Cardiac fibroblast (primary cell): ENCODE data around the gene DNAH7.

Source experiments
- DNase-seq, 2 donors: peaks; one replicate each; pipeline versions ENCODE4 v3.0.0 to v3.0.0-alpha.2; 2010; ENCODE audit warnings: low read depth in 2 of 2
- H3K4me3 ChIP-seq, 2 donors: replicated peaks in 1 of 2; 1 replicate in 1 of 2; 2 replicates in 1 of 2; pipeline ENCODE4 v1.5.1; 2011; ENCODE audit warnings: low read depth in 2 of 2, low read length in 2 of 2, mild to moderate bottlenecking in 2 of 2, moderate library complexity in 1 of 2
- CTCF ChIP-seq: IDR thresholded peaks from one replicate; pipeline ENCODE4 v1.5.1; 2011; ENCODE audit warnings: low read depth, mild to moderate bottlenecking, low read length, inconsistent platforms

Gene DNAH7

GRCh38 chr2:195758846-195759245 lies 309.8 kb downstream of the DNAH7 start:
- no peak for DNase-seq
- no peak overlapping the region for H3K4me3 ChIP-seq
- no peak for TF ChIP-seq CTCF

GRCh38 chr2:195756218-195756942 lies 312.3 kb downstream of the DNAH7 start:
- H3K4me3 ChIP-seq = no peak overlapping the region
- peak in 1 of 2 donors; percentile 40 for DNase-seq
- TF ChIP-seq CTCF = no peak

- DNase-seq = peak in 1 of 2 donors; percentile 24
- no peak for TF ChIP-seq CTCF
- no peak overlapping the region for H3K4me3 ChIP-seq
Measured at GRCh38 chr2:195741191-195741590, 327.4 kb downstream of the DNAH7 start.

DNA sequence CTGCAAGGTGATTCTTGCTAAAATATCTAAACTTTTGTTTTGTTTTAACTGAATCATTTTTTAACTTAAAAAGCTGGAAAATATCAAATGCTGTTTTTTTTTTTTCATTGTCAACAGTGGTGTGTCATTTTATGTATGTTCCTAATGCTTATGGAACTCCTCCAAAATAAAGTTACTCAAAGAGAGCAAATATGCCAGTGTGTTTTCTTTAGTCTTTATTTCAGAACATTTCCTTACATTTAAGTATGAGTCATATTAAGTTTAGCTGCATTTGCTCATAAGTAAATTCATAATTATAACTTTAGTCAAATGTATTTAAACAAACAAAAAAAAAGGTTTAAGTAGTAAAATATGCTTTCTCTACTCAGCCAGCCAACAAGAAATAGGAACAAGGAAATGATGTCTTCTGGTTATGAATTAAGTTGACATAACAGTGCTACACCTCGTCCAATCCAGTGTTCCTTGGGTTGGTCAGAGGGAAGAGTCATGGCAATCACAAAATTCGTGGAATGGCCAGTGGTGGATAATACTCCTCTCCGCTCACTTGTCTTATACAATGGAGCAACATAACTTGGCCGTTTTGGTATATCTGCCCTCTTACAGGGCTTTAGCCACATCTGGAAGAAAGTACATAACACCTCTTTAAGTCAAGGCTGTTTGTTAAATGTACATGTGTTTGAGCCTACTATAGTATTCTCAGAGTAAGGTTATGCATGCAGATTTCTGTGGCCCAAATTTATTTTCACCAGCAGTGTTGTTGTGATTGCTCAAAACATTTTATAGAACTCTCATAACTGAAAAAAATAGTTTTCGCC lies 330.9 kb downstream of the DNAH7 start:
- no peak for TF ChIP-seq CTCF
- H3K4me3 ChIP-seq = no peak overlapping the region
- peak; percentile 15 to 74 for DNase-seq

DNA sequence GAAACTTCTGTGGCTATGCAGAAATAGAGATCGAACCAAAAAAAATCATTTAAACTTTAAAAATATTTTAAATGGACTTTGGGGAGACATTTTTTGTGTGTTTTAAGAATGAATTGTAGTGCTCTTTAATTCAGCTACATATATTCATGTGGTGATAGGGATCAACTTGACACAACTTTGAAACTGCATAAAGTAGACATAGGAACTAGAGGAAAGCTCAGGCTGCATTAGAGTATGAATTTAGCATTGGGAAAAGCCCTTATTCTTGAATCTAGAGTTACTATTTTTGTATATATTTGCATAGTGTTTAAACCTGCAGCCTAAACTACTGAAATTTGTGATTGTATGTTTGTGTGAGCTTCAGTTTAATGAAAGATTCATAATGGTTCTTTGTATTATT lies 333.3 kb downstream of the DNAH7 start:
- DNase-seq = no peak
- TF ChIP-seq CTCF = no peak
- H3K4me3 ChIP-seq = no peak overlapping the region

- TF ChIP-seq CTCF = no peak
- DNase-seq = no peak
- no peak overlapping the region for H3K4me3 ChIP-seq
Measured at GRCh38 chr2:195734931-195735330, 333.7 kb downstream of the DNAH7 start.
